ENCODE data around the gene LHX6.

Gene LHX6

DNA sequence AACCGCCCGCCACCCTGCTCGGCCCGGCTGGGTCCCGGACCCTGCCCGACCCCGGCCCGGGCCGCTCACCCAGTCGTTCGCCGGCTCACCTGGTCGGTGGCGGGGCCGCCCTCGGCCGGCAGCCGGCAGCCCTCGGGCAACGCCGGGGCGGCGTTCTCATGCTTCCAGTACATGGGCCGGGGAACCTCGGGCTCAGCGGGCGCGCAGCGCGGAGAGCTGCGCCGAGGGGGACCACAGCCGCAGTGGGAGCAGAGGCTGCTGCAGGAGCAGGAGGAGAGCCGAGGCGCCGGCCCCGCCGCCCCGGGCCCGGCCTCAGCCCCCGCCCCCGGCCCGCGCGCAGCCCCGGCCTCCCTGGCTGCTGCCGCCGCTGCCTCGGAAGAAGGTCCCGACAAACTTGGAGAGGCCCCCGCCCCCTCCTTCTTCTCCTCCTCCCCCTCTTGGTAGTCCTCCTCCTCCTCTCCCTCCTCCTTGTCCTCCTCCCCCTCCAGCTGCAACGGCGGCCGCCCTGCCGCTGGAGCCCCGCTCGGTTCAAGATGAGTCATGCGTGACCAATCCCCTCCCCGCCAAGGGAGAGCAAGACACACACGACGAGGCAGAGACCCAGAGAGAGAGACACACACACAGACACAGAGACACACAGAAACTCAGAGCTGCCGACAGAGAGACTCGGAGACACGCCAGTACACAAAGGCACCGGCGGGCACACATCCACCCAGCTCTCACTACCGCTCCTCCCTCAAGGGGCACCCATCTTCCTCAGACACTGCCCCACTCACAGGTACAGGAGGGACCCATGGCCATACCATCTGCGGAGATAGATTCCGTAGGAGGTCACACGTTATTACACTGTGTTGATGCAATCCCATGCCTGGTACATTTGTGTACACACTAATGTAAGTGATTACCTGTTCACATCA is at the start of gene LHX6:
TSS of gene LHX6 (minus strand) at position 390 of the 917 bp plus-strand sequence. CDS start at position 173, 217 bp downstream.
- in situ Hi-C loops (cut with MboI; ENCODE audit: low sequenced_read_pairs) = no loop called here

DNA sequence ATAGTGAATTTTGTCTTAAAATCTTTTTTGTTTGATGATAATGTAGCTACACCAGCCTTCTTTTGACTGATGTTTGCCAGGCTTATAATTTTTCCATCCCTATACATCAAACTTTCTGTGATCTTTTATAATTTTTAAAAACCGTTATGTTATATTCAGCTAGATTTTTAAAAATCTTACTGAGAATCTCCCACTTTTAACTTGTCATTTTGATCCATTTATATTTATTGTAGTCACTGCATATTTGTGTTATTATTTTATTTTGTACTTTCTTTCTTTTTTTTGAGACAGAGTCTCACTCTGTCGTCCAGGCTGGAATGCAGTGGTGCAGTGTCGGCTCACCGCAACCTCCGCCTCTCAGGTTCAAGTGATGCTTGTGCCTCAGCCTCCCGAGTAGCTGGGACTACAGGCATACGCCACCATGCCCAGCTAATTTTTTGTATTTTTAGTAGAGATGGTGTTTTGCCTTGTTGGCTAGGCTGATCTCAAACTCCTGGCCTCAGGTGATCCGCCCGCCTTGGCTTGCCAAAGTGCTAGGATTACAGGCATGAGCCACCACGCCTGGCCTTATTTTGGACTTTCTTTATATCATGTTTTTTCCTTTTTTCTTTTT is 48.6 kb upstream of the LHX6 start:
- in situ Hi-C loops (cut with MboI; ENCODE audit: low sequenced_read_pairs) = no loop called here

DNA sequence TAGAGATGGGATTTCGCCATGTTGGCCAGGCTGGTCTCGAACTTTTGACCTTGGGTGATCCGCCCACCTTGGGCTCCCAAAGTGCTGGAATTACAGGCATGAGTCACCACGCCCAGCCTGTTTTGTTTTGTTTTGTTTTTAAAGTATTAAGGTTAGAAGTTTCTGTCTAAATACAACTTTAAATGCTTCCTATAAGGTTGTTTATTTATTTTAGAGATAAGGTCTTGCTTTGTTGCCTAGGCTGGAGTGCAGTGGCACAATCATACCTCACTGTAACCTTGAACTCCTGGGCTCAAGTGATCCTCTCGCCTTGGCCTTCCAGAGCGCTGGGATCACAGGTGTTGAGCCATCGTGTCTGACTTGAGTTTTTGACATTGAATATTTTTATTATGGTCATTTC is 47.3 kb upstream of the LHX6 start:
- in situ Hi-C loops (cut with MboI; ENCODE audit: low sequenced_read_pairs) = no loop called here

DNA sequence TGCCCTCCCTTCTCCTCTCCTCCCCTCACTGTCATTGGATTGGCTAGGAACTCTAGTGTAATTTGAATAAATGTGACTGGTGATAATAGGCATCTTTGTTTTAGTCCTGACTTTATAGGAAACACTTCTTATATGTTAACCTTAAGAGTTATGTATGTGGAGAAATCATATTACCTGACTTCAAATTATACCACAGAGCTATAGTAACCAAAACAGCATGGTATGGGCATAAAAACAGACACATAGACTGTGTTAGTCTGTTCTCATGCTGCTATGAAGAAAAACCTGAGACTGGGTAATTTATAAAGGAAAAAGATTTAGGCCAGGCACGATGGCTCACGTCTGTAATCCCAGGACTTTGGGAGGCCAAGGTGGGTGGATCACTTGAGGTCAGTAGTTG is 45.3 kb upstream of the LHX6 start:
- in situ Hi-C loops (cut with MboI; ENCODE audit: low sequenced_read_pairs) = no loop called here

DNA sequence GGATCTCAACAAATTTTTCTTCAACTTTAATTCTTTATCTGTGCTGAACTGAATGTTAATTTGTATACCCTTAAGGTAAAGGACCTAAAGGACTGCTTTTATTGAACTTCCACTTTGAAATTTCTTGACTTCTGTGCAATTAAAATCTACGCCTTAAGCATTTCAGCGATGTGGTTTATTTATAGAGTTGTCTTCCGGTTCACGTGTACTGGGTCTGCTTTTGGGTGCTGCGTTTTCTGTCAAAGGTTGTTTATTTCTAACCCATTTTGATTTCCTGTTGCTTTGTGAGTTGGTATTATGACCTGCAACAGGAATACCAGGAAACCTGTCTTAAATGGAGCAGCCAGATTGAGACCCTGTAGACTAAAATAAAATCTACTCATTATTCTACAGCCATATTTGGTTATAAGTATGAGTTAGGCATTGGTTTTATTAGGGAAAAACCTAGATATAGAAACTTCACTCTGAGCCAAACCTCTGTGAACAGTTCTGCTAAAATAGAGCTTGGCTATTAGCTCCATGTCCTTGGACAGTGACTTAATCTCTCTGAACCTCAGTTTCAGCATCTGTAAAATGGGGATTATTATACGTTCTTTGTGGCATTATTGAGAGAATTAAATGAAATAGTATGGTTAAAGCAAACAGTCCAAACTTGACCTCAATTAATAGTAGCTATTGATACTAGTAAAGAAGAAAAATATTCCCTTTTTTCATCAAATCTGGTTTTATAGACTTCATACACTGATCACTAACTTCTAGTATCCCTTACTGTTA is 39.5 kb upstream of the LHX6 start:
- in situ Hi-C loops (cut with MboI; ENCODE audit: low sequenced_read_pairs) = no loop called here

DNA sequence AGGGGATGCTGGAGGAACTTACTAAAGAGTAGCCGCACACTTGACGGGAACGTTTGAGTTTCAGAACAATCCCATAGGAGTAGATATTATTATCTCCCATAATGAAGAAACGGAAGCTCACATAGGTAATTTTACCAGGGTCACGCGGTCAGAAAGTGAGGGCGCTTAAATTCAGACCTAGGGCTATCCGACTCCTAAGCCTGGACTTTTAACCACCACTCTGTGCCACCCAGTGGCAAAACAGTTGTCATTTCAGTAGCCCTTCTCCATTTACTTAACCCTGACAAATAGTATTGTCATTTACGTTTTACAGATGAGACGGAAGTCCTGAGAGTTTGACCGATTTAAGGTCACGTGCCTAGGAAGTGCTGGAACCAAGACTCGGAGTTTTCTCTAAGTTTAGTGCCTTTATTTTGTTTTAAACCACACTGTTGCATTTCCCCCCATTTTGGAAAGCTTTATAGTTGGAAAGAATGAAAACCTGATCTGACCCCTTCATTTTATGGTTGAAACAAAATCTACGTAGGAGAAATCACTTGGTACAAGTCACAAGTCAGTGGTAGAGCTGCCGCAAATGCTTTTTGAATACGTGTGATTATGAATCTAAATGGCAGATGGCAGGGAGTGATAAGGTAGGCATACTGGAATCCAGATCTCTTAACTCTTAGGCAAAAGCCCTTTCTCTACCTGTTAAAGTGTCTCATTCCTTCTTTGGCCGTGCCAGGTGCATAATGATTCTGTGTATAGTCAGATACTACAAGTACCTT is 36.6 kb upstream of the LHX6 start:
- in situ Hi-C loops (cut with MboI; ENCODE audit: low sequenced_read_pairs) = no loop called here

DNA sequence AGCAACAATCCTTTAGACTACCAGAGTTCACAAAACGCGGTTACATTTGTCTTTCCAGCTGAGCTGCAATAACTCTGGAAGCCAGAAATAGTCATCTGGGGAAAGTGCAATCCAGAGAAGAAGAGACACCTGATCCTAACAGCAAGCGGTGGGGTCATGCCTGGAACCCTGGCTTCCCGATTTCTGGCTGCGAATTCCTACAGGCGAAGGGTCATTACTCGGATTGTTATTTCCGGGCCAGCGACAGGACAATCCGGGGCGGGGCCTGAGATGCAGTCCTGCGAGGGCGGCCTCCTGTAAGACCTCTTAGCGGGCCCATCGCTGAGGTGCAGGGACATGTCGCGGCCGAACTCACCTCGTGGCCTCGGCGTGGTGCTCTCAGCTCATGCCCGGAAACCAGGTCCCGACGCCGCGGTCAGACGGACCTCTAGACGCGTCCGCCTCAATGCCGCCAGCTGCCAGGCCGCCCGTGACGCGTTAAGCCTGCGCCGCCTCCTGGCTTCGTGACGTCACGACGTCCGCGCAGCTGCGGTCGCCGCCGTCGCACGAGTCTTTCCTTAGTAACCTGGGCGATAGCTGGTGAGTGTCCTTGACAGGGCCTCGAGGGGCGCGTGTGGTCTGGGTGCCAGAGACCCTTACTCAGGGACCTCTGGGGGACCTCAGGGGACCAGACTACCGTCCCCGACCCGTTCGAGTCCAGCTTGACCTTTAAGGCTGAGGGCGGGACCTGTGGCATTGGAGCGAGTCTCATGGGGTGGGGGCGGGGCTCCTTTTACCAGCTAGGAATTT is 35.8 kb upstream of the LHX6 start, which contains the start of the genes MRRF and RBM18:
TSS of gene MRRF (plus strand) at position 523 of the 789 bp plus-strand sequence. CDS start 6,010 bp downstream, outside the sequence.
TSS of gene RBM18 (minus strand) at position 481 of the 789 bp plus-strand sequence. CDS start 3,348 bp downstream, outside the sequence.
- in situ Hi-C loops (cut with MboI; ENCODE audit: low sequenced_read_pairs) = no loop called here

DNA sequence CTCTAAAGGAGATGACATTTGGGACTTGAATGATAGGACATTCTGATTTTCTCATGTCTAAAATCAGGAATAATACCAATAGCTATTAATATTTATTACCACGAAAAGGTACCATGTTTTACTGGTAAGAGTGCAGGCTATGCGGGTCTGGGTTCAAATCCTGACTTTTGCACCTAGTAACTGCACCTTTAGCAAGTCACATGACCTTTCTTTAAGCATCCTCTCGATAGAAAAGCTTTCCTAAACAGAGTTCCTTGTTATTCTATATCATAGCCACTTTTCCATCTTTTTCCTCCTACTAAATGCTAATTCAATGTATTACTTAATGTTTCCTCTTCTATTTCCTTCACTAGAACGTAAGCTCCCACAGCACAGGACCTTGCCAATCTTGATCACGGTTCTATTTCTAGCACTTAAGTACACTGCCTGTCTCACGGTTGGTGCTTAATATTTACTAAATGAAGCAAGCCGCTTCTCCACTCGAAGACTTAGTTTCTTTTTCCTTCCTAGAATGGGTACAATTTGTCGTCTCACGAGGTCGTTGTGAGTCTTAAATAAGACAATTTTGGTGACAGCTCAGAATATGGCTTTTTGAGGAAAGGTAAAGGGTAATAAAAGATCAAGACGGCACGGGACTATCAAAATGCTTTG is 35.1 kb upstream of the LHX6 start:
- in situ Hi-C loops (cut with MboI; ENCODE audit: low sequenced_read_pairs) = no loop called here

DNA sequence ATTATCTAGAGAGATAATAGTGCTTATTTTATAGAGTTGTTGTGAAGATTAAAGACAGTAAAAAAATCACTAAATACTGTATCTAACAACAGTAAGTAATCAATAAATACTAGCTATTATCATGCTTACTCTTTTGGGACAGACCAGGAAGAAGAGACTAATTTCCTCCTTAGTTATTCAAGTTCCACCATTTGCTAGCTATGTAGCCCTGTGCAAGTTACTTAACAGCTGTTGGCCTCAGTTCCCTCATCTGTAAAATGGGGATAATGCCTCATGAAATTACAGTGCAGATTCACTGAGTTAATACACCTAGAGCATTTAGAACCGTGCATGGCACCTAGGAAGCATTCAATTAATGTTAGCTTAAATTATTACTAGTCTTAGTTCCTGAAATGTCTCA is 33.3 kb upstream of the LHX6 start:
- in situ Hi-C loops (cut with MboI; ENCODE audit: low sequenced_read_pairs) = no loop called here

DNA sequence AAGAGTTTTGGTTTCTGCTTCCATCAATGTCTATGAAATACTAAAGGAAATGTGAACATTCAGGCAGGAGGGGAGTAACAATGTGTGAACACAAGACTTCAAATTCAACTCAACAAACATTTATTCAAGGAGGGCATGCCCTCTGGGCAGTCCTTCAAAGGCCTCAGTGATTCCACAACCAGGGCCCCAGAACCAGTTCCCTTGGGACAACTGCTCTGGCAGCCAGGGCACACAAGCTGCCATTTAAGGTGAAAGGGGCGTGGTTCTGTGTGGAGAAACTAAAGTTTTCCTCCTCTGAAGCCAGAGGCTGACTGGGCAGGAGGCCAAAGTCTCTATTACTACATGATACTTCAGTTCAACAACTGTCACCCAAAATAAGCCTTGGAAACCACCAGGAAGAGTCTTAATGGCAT is 32.7 kb upstream of the LHX6 start:
- in situ Hi-C loops (cut with MboI; ENCODE audit: low sequenced_read_pairs) = no loop called here

DNA sequence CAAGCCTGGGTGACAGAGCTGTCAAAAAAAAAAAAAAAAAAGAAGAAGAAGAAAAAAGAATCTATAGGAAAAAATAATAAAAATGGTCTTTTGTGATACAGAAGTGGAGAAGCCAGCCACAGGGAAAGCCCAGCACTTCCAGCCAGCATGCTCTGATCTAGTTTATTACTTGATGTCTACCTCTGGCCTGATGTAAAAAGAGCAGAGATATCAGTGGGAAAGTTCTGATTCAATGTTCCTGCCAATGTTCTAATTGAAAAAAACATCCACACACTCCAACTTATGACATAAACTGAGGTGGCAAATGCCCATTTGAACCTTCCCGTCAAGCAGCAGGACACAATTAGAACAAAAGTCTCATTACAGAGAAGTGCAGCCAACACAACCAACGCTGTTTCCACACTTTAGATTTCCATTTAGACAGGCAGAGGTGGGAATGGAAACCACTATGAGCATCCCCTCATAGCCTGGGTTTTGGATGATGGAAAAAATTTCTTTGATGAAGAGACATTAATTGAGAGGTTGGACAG is 30.2 kb upstream of the LHX6 start:
- in situ Hi-C loops (cut with MboI; ENCODE audit: low sequenced_read_pairs) = no loop called here

DNA sequence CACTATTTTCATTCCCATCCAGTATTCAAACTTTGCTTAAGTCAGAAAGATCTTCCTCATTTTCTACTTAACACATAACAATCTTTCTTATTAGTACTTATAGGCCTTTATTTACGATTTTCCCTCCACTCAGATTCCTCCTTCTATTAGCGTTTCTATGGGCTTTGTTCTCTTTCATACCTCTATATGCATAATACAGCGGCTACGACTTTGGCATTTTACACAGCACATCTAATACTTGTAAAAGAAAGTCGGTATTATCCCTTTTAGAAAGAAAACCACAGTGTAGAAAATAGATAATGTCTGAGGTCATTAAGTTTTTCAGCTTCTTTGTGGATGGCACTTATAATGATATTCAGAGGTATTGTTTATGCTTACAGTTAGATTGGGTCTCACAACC is 27.4 kb upstream of the LHX6 start:
- in situ Hi-C loops (cut with MboI; ENCODE audit: low sequenced_read_pairs) = no loop called here

DNA sequence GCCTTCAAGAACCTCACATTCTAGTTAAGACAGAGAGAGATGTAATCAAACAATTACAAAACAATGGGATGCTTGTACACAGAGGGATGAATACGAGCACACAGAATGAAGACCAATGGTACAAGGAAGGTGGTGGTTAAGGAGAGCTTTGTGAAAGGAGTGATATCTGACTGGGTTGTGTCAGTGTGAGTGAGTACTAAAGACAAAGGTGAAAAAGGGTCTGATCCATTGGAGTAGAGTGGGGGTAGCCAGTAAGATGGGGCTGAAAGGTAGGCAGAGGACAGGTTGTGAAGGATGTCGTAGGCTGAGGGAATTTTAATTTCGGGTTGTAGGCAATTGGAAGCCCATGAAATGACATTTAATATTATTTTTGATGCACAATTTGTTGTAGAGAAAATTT is 26.0 kb upstream of the LHX6 start:
- in situ Hi-C loops (cut with MboI; ENCODE audit: low sequenced_read_pairs) = no loop called here

DNA sequence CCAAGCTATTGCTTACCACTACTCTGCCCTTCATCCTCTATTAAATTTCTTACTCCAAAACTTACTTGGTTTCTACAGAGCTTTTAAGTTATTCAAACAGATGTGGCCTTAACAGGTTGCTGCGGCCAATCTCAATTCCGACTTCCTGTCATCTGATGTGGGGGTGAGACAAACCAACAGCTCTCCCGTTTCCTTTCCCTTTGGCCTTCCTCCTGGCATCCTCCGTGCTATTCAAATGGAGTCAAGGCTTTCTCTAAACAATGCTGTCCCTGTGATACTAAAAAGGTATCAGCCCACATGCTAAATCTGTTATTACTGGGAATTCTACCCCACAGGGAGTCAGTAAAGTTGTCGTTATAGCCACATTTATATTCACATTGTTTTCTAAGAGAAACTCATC is 24.0 kb upstream of the LHX6 start:
- in situ Hi-C loops (cut with MboI; ENCODE audit: low sequenced_read_pairs) = no loop called here

DNA sequence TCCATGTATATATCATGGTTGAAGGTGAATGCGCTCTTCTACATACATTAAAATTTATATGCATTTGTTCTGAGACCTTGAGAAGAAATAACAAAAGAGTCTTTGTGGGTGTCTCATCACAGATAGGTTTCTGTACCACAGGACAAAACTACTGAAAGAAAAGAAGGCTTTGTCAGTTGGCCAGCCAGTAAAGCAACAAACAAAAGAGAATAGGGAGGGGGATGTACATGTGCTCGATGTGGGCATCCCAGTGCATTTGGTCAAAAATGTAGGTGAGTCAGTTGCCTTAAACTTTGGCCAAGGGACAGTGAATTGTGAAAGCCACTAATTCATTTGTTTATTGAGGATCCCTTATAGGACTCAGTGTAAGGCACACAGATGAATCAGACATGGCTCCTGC is 22.6 kb upstream of the LHX6 start:
- in situ Hi-C loops (cut with MboI; ENCODE audit: low sequenced_read_pairs) = no loop called here

DNA sequence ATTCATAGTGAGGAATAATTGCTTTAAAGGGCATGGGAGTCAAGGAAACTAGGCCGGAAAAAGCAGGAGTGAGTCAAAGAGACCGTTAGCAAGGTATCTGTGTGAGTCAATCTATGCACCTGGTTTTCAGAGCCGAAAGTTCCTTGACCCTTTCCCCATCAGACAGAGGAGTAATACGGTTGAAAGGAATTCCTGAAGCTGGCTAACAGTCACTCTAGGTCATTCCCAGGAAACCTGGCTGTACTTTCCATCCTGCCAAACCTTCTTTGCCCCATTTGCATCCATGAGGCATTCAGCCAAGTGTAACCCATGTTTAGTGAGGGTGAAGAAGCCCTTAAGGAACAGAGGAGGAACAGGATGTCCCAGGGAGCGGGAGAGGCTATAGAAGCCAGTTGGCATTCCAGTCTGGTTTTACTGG is 19.7 kb upstream of the LHX6 start:
- in situ Hi-C loops (cut with MboI; ENCODE audit: low sequenced_read_pairs) = no loop called here

DNA sequence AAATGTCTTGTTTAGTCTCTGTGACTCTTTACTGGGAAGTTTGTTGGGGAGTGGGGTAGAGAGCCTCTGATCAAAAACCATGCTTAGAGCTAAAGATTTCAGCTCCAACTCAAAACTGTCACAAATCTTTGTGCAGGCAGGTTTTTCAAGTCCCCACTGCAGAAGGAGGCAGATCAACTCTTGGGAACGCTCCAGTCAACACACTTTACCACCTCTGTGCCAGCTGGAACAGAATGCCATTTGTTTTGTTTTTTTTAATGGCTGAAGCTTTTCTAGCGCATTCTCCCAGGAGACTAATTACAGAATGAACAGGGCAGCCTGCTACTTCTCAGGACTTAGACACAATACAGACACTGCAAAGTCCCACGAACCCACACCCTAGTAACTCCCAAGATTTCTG is 17.9 kb upstream of the LHX6 start:
- in situ Hi-C loops (cut with MboI; ENCODE audit: low sequenced_read_pairs) = no loop called here

DNA sequence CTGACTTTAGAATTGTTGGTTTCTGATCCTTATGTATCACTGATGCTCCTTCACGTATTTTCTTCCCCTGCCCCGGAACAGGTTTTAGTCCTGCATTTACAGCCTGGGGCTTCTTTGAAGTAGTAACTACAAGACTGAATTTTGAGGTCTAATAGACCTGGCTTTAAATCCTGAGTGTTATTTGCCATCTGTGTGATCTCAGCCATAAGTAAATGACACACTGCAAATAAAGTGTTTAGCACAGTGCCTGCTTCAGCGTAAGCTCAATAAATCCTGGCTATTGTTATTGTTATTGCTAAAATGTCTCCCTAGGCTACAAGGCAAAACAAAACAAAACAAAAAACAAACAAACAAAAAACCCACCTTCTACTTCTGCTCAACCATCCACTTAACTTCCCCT is 15.6 kb upstream of the LHX6 start:
- in situ Hi-C loops (cut with MboI; ENCODE audit: low sequenced_read_pairs) = no loop called here

DNA sequence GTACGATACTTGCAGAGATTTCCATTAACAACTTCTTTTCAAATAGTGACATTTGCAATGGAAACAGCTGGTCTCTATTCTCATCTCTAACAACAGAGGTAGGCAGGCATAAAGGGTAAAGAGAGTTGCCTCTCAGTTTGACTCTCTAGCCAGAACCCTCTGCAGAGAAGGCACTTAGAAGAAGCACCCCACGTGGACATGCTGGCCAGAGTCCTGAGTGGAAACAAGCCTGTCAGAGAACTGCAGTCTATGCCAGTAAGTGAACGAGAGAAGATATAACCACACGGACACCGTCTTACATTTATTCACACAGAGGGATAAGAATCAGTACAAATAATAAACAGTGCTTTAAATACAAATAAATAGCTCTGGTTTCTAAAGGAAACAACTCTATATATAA is 11.0 kb upstream of the LHX6 start:
- in situ Hi-C loops (cut with MboI; ENCODE audit: low sequenced_read_pairs) = no loop called here
